Measurements from ENCODE around the gene CENPP.

The CENPP gene

DNA sequence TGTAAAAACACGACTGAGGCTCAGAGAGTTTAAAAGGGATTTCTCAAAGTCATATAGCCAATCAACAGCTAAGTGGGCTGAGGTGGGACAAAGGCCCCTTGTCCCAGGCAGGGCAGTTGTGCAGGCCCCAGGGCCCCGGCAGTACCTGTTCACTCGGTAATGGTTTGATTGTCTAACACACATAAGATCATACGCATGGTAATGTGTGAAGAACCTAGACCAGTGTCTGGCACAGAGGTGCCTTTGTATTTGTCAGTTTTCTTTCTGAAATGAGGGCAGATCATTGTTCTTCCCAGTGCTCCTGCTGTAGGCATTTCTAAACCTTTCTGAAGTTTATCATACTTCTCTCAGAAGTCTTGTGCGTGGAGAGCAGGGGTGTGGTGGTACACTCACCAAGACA lies 277.3 kb downstream of the CENPP start:
- no peak for DNase-seq

DNA sequence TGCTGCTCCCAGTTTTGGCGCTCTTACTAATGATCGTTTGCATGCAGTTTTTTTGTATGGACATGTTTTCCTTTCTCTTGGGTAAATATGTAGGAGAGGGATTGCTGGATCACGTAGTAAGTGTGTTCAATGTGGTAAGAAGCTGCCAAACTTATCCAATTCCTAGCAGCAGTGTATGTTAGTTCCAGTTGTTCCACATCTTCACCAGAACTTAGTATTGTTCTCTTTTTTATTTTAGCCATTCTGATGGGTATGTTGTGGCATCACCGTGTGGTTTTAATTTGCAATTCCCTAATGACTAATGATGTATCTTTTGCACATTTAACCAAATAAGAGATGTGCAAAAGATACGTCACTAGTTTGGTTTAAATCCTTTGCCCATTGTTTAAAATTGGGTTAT lies 278.2 kb downstream of the CENPP start:
- DNase-seq: no peak

DNA sequence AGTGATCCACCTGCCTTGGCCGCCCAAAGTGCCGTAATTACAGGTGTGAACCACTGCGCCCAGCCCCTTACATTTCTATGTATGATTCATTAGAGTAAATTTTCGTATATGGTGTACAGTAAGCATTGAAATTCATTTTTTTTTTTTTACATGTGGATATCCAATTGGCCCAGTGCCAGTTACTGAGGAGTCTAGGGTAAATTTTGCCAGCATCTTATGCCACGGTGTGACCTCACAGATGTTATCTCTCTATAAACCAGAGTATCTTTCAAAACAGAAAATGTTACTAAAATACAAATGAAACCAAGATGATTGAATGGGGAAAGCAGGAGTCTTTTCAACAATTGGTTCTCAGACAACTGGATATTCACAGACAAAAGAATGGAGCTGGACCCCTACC lies 279.5 kb downstream of the CENPP start:
- DNase-seq: no peak

DNA sequence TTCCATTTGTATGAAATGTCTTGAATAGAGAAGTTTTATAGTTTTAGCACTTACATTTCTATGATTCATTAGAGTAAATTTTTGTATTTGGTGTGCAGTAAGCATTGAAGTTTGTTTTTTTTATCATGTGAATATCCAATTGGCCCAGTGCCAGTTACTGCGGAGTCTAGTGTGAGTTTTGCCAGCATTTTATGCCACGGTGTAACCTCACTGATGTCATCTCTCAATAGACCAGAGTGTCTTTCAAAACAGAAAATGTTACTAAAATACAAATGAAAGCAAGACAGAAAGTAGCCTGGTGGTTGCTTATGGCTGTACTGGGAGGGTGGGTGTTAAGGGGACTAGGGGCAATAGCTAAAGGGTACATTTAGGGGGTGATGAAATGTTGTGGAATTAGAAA lies 281.3 kb downstream of the CENPP start:
- DNase-seq: no peak

DNA sequence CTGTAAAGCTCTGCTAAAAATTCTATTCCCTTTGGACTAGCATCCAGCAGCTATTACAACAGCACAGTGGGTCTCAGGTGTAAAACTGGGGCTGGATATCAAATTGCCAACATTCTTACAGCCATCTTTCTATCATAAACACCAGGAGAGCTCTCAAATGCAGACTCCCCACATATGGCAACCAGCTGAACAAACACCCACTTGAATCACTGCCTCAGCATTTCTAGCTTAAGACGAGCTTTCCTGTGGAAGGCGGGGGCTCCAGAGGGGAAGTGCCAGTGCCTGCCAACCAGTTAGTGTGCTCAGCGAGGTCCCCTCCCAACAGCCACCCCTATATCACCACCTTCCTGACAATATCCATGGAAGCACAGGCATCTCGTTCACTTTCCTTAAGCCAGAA lies 282.0 kb downstream of the CENPP start:
- peak; percentile 10 for DNase-seq

DNA sequence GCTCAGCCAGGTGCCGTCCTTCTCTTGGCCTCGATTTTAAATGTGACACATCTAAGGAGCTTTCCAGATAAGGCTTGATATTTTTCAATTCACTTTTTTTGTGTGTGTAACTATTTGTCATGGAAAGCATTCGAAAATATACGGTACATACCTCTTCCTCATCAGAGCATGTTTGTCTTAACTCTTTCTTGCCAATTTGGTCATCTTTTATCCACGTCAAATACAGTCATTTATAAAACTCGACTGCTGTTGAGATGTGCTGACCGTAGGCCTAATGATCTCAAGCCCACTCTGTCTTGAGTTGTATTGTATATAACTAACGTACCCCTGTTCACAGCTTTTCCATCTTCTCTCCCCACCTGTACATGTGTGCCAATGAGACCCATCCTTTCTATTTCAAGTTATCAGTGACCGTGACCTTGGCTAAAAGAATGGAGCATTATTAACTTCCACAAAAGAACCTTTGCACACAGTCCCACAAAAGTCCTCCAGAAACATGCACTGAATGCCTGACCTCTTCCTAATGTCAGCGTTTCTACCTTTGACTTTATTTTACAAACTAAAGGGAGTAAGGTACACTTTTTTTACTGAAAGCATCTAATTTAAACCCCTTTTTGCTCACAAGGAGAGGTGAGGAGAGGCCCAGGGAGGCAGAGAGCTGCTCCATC lies 282.6 kb downstream of the CENPP start:
- no peak for DNase-seq

DNA sequence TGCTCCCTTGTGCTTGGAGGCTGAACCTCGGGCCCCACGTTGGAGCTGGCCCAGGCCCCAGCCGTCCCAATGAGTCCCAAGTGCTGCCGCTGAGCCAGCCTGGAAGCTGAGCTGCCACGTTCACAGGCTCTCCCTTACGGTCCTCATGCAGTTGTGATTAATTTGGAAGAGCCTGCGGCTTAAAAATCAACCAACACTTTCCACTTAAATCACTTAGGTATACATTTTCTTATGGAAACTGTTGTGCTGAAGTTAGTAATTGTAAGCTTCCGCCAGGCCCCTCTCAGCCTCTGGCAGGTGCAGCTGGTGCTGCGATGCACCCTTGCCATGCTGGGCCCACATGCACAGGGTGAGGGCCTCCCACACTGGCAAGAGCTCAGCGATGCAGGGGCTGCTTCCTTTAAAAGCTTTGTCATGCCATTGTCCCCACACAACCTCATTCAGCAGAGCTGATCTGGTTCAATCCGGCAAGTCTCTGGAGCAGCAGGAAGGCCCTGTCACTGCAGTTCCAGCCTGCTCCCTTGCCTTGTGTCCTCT lies 283.2 kb downstream of the CENPP start:
- DNase-seq: peak; percentile 24

DNA sequence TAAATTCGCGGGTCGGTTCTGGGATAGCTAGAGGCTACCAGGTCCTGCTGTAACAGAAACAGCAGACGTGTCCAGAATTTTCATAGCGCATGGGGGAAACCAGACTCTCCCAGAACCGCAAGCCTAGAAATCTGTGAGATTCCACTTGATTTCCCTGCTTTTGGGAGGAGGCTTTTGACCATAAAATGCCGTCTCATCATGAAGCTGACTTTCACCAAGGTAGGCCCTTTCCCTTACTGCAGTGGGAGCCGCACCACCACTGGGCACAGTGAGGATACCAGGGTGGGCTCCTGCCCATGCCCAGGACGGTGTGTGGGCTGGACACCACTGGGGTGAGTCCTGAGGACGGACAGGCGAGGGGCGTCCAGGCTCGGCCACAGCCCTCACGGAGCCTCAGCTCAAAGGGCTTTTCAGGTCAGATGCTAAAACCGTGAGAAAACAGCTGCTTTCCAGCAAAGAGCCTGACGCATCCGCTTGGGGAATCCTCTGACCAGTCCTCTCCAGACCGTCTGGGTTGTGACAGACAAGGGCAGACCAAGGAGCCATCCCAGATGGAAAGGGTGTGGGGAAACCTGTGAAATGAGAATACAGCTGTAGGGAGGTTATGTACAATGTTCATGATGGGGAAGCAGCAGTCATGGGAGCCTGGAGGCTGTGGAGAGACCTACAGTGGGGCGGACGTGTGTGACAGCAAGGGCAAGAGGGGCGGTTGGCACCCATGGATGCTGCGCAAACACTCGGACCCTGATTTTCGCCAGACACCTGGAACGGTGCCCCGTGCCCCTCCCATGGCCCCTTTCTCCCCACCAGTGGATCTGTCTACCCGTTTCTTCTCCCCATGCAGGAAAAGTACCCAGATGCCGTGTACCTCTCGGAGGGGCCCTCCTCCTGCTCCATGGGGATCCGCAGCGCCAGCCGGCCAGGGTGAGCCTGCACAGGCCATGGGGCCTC lies 285.0 kb downstream of the CENPP start:
- DNase-seq: no peak

DNA sequence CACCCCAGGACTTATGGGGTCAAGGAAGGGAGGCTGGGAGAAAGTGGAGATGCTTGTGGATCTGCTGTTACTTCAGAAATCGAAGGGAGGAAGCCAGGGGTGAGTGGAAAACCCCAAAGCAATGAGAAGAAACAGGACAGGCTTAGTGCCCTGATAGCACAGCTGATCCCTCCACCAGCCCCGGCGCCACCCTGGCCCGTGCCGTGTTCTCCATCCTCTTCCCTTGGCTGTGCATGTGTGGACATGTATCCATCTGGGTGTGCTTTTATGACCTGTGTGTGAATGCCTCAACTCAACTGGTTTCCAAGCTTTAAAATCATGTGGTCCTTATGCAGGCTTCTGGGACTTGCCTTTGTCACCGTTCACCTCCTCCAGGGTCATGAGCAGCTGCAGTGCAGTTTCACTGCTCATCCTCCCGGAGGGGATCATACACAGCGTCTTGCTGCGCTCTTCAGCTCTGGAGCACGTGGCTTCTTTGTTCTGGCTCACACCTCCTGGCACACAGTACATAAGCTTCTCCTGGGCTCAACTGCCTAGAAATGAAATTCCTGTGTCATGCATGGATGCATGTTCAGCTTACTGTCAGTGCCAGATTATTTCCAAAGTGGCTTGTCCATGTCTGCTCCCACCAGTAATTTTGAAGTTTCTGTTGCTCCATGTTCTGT lies 286.0 kb downstream of the CENPP start:
- DNase-seq: no peak

DNA sequence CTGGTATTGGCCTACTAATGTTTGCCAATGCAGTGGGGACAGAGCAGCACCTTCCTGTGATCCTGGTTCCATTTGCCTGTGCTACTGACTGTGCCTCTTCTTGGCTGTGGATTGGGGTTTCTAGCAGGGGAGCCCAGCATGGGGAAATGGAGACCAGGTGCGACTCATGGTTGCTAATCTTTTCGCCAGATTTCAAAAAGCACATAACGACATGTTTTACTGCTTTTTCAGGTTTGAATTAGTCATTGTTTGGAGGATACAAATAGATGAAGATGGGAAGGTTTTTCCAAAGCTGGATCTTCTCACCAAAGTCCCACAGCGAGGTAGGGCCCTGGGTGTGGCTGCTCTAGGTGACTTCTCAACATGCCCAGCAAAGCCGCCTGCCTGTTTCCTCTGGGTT lies 286.5 kb downstream of the CENPP start:
- DNase-seq: no peak

DNA sequence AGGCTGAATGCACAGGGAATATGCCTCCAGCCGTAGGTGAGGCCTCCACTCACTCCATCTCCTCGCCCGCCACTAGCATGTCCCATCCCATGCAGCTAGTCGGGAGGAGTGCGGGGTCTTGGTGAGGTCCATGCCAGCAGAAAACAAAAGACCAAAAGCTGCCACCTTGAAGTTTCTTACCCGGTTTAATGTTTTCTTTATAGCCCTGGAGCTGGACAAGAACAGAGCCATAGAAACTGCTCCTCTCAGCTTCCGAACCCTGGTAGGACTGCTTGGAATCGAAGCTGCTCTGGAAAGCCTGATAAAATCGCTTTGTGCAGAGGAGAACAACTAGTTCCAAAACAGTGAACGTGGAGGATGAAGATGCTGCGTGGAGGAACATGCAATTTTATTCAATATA lies 287.1 kb downstream of the CENPP start:
- DNase-seq: no peak

DNA sequence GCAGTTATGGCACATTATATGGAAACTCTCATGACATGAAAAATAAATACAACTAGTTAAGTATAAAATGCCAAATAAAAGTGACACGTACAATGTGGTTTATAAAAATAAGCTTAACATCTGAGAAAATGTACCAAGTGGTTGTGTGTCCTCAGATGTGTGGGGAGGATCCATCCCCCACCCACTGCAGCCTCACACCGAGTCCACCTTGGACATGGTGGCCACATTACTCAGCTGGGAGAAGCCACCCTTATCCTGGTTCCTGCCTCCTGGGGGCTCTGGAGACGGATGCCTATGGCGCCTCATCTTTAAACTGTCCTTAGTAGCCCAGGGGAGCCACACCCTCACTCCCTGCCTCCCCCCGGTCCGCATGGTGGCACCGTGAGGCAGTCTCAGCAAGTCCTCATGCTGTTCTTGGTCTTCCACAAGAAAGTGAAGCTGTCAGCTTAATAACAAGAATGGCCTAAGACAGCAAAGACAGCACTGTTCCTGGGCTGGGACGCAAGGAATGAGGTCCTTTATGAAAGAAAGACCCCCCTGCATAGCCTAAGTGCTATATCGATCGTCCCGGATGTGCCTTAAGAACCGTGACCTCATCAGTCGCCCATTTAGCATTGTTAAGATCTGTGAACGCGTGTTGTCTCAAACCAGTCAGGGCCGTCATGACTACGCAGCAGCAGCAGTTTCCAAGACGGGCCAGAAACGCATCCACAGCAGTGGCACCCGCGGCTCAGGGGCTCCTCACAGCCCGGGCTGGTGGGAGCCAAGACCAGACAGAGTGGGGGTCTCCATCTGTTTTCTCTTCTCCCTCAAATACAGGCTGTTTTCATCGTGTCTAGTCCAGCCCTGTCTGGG lies 287.7 kb downstream of the CENPP start:
- no peak for DNase-seq

DNA sequence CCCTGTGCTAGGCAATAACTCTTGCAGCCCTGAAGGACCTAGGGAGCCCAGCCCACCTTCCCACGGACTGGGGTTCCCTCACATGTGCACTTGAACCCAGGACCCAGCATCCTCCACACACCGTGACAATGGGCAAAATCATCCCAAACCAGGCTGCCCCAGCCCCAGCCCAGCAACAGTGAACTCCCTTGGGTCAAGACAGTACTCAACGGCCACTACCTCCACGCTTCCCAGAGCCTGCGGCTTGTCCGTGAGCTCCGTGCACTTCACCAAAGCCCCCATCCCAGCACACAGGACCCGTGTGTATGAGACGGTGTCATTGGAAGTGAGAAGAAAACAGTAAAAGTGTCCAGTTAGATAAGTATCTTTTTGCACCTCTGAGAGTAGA lies 288.4 kb downstream of the CENPP start:
- DNase-seq: no peak

DNA sequence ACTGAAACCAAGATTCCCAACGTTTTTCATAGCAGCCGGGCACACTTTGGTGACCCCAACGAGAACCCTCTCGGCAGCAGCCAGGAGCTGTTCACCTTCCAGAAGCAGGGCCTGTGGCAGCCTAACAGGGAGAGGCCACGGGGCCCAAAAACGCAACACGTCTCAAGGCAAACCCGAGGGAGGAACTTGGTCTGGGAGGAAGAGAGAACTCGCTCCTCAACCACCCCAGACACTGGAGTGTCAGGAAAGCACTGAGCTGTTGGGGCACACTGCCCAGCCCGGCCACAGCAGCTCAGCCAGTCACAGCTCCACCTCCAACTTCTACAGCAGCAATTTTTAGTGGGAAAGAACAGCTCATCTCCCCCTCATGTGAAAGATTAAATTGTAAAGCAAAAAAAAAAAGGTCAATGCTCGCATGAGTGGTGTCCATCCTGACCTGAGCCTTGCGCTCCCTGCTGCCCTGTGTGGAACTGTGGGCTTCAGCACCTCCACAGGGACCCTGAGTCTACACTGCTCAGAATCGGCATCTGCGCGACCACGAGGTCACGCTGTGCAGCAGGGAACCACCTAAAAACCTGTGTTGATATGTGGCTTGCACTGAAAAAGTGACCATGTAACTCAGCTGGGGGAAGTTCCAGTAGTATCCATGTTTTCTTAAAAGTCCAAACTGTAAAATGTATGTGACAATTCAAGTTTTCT lies 289.2 kb downstream of the CENPP start:
- no peak for DNase-seq

DNA sequence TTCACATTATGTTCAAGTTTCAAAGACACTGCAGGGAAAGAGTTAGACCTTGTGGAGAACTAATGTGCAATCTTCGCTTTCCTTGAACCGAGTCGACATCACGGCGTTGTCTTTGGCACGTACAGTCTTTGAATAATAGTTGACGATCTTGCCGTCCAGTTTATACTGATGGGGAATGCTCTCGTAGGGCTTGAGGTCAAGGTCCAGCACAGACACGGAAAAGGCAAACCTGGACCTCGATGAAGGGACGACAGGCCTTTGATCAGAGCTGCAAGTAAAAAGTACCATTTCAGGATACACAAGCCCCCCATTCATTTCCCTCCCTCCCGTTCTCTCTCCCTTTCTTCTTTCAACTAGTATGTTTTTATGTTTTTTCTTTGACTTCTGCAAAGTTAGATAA lies 290.0 kb downstream of the CENPP start:
- DNase-seq: no peak

DNA sequence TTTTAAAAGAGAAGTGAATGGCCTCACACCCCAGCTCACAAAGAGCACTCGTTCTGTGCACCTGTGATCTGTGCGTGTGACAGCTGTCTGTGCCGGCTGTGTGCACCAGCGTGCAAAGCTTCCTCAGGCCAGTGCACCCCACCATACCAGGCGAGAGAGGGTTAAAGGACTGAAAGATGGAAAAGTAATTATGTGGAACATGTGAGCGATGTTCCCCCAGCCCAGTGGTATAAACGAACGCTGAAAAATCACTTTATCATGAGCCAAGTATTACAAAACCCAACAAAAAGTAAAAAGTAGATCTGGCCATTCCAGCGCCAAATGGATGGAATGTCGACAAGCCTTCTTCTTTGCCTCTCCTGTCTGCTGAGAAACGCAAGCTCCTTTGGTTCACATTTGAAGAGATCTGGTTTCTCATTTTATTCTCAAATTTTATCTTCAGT lies 290.5 kb downstream of the CENPP start:
- no peak for DNase-seq

DNA sequence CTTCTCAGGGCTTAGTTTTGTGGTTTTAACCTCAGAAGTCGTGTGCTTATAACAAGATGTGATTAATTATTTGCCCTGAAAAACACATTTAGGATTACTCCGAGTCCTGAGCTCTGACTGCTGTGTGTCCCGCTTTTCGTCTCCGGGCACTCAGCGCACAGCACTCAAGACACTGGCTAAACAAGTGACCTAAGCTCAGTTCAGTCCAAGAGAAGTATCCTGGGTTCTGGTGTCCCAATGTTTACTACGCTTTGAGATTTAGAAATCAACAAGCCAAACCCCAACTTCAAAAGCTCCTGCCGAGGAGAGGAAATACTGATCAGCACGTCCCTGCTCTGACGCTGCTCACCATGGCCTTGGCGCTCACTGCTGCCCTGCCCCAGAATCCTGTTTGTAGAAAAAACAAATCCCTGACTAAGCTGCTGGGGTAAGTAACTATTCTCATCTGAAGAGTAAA lies 290.9 kb downstream of the CENPP start:
- DNase-seq: no peak

DNA sequence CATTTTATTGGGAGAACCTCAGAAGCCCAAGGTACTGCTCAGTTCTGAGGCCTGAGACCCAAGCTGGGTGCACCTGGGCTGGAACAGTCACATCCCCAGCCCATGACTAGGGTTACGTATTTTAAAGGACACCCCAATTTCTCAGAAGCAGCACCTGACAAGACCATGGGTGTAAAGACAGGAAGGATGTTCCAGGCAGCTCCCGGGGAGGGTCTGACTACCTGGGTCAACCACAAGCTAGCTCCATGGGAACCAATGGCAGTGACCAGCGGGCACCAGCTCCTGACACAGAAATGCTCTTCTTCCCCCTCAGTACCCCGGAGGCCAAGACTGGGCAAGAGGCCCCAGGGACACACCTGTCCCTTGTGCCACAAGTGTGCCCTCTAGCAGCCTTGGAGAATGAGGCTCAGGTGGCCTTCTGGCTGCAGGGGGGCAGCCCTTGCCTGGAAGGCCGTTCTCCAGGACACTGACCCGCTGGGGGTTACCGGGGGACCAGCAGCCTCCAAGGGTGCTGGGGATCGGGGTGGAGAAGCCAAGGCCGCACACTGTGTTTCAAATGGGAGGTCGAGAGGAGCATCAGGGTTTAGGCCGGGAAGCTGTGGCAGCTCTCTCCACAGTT lies 291.6 kb downstream of the CENPP start:
- no peak for DNase-seq

DNA sequence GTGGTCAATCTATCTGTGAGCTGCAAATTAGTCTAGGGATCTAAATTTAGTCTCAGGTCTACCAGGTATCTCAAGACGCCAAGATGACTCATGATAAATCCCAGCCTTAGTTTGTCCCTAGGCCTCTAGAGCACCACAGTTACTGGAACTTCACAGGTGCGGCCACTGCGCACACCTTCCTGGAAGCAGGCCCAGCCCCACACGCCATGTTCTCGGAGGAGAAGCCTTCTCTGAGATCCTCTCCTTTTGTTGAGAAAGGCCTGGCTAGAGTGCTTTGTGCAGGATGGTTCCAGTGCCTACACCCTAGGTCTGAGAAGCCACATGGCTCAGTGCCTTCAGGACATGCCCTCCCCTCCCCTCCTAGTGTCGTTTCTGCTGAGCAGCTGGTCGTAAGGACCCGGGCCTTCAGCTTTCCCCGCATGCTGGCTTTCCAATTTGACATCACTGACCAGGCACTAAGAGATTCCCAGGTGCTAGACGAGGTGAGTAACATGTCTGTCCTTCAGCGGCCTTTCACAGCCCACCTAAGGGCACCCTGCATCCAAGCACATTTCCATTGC lies 292.3 kb downstream of the CENPP start:
- no peak for DNase-seq

DNA sequence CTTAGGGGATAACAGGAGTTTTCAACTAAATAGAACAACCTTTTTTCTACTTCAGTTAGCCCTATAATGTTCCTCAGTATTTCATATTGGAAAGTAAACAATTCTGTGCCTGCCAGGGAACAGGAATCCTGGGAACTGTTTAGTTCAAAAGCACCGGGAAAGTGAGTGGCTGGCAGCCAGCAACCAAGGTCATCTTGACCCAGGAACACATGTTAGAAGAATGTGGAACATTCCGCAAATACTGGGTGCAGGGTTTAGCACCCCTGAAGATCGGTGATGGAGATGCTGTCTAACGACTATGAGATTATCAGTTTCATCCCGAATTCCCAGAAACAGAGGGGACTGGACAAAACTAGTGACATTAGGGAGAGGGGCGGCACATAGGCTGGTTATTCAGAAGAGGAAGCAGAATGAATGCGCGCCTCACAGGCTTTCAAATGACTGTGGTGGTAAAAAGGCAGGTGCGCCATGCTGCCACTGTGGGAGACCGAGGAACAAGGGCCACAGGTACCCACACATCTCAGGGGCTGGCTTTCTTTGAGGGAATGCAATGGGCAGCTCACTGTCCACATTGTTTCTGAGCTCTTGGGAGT lies 293.0 kb downstream of the CENPP start:
- no peak for DNase-seq
